ENCODE measurements around the gene CAV3.

CAV3 gene

GRCh38 chr3:8736436-8736835 lies 2.8 kb downstream of the CAV3 start:
- no peak for DNase-seq

- no peak for DNase-seq
These were observed 3.7 kb downstream of the CAV3 start for GRCh38 chr3:8737301-8737700.

GRCh38 chr3:8737823-8738222 lies 4.2 kb downstream of the CAV3 start:
- DNase-seq = no peak

- DNase-seq = no peak
These were observed 5.0 kb downstream of the CAV3 start for GRCh38 chr3:8738639-8739038.

- no peak for DNase-seq
These were observed 6.3 kb downstream of the CAV3 start for GRCh38 chr3:8739757-8740504.

GRCh38 chr3:8741581-8742261 lies 8.1 kb downstream of the CAV3 start:
- DNase-seq = no peak

- no peak for DNase-seq
These were observed 9.5 kb downstream of the CAV3 start for GRCh38 chr3:8743021-8743601.

GRCh38 chr3:8743911-8744310 lies 10.3 kb downstream of the CAV3 start:
- no peak for DNase-seq

GRCh38 chr3:8745619-8746370 lies 12.2 kb downstream of the CAV3 start:
- no peak for DNase-seq

GRCh38 chr3:8746780-8747345 lies 13.3 kb downstream of the CAV3 start:
- no peak for DNase-seq

- DNase-seq = no peak
These were observed 15.7 kb downstream of the CAV3 start for GRCh38 chr3:8749316-8749715.

GRCh38 chr3:8752832-8753231 lies 19.2 kb downstream of the CAV3 start:
- DNase-seq = no peak

- no peak for DNase-seq
These were observed 21.5 kb downstream of the CAV3 start for GRCh38 chr3:8755097-8755496.

GRCh38 chr3:8755564-8756237 lies 22.1 kb downstream of the CAV3 start:
- no peak for DNase-seq

- DNase-seq = no peak
These were observed 23.1 kb downstream of the CAV3 start for GRCh38 chr3:8756671-8757070.

GRCh38 chr3:8757551-8758518 lies 24.2 kb downstream of the CAV3 start:
- no peak for DNase-seq

GRCh38 chr3:8759038-8759707 lies 25.6 kb downstream of the CAV3 start:
- no peak for DNase-seq

- DNase-seq = no peak
These were observed 26.5 kb downstream of the CAV3 start for GRCh38 chr3:8760091-8760490.

GRCh38 chr3:8760506-8760905 lies 26.9 kb downstream of the CAV3 start:
- DNase-seq = no peak

- no peak for DNase-seq
These were observed 28.3 kb downstream of the CAV3 start for GRCh38 chr3:8761866-8762265.

Measured in CD4-positive, alpha-beta T cell treated with Interleukin-15 for 1 hour (primary cell).